Purkinje cell (primary cell): ENCODE results near the gene CENPV. TPM values are rescaled to one million over a fixed set of nuclear protein-coding genes. Genes with fewer than 3 reads are reported as not detected.

ENCODE experiments used
- polyA plus RNA-seq: library from polyadenylated mRNA; unstranded; fragments of >200 nt; fragmentation: Nextera tagmentation; gene quantifications from 2 replicates; pipeline ENCODE4 v1.2.1, GENCODE V29; 2014

The CENPV gene
- 11.2 and 12.0 TPM in 2 replicates for polyA plus RNA-seq

DNA sequence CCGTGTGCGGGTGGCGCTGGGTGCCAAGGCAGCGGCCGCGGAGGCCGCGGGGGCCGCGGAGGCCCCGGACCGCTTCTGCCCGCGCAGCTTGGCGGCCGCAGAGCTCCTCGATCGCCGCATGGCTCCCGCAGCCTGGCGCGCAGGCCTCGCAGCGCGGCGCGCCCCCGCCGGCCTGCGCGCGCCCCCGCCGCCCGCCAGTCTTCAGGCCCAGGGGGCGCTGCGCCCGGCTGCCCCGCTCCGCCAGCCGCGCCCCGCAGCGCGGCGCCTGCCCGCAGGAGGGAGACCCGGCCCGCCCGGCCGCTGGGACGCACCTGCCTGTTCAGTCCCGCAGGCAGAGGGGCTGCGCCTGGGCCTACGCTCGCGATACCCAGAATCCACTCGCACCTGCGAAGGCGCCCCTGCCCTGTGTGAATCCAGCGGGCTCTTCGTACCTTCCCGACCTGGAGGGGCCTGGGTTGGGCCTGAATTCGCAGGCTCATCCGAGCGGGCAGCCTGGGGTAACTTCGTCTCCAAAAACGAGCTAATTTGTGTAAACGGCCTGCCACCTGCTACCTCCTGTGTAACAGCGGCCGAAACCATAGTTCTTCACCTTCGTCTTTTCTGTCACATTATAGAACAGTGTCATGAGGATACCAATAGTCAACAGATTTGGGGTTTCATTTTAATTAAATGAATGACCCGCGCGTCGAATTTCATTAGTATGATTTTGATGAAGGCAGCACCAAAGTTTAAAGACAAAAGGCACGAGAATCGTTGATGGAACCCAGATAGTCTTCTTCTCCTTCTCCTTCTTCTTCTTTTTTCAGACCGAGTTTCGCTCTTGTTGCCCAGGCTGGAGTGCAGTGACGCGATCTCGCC lies at the start of gene CENPV:
Gene CENPV (minus strand): TSS at position 153 of the 858 bp plus-strand sequence. CDS start 33 bp downstream, at position 120.

DNA sequence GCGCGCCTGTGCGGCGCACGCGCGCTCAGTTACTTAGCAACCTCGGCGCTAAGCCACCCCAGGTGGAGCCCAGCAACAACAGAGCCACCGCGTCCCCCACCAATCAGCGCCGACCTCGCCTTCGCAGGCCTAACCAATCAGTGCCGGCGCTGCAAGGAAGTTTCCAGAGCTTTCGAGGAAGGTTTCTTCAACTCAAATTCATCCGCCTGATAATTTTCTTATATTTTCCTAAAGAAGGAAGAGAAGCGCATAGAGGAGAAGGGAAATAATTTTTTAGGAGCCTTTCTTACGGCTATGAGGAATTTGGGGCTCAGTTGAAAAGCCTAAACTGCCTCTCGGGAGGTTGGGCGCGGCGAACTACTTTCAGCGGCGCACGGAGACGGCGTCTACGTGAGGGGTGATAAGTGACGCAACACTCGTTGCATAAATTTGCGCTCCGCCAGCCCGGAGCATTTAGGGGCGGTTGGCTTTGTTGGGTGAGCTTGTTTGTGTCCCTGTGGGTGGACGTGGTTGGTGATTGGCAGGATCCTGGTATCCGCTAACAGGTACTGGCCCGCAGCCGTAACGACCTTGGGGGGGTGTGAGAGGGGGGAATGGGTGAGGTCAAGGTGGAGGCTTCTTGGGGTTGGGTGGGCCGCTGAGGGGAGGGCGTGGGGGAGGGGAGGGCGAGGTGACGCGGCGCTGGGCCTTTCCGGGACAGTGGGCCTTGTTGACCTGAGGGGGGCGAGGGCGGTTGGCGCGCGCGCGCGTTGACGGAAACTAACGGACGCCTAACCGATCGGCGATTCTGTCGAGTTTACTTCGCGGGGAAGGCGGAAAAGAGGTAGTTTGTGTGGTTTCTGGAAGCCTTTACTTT lies 27.6 kb upstream of the CENPV start, which contains the start of gene UBB:
Gene UBB (plus strand): TSS at position 452 of the 856 bp plus-strand sequence. CDS start 817 bp downstream, outside the sequence.

Other genes with a start within 250 kb of the CENPV start
- 39.0 and 50.6 TPM in 2 replicates for gene NCOR1, start 137.9 kb downstream of the CENPV start, polyA plus RNA-seq
- gene PIGL, start 136.3 kb downstream of the CENPV start, polyA plus RNA-seq = 57.3 and 71.8 TPM in 2 replicates
- 4,196 and 5,286 TPM in 2 replicates for gene UBB, start 27.6 kb upstream of the CENPV start, polyA plus RNA-seq
- 2.7 TPM in 1 of 2 replicates, not detected in the other for gene TRPV2, start 62.1 kb upstream of the CENPV start, polyA plus RNA-seq
- gene LRRC75A, start 138.7 kb upstream of the CENPV start, polyA plus RNA-seq = 0.81 TPM in 1 of 2 replicates, not detected in the other
- 5.3 and 18.5 TPM in 2 replicates for gene ZNF287, start 215.7 kb upstream of the CENPV start, polyA plus RNA-seq